ENCODE measurements around the gene SHISA9.

- no peak for TF ChIP-seq ZNF70 (CRISPR knock-in tag; IDR thresholded peaks at IDR 0.05)
- no peak for TF ChIP-seq RARB (CRISPR knock-in tag; IDR thresholded peaks at IDR 0.05)
- no peak for TF ChIP-seq ARNTL (CRISPR knock-in tag; IDR thresholded peaks at IDR 0.05; ENCODE audit: borderline replicate concordance, low read depth)
These were observed 163.4 kb downstream of the SHISA9 start for GRCh38 chr16:13064821-13065220.
